ENCODE measurements around the gene PIGU. TPM values are rescaled to one million over a fixed set of nuclear protein-coding genes. Genes with fewer than 3 reads are reported as not detected.

The PIGU gene
- polyA plus RNA-seq, 1 of the 3 experiments (the other 2 are of a cell fraction): 40.3 TPM

GRCh38 chr20:34541917-34542316, 135.0 kb downstream of the PIGU start:
- Histone ChIP-seq H3K9me3 (no peaks in the 10 kb centered on the region), H3K4me3 (ENCODE audit: low read depth in 2 of 2, low read length in 1 of 2) (no peak overlapping the region), H3K27me3 (ENCODE audit: insufficient read depth) (no peaks in the 10 kb centered on the region), H3K27ac (ENCODE audit: low read depth in 2 of 2, low read length in 1 of 2) (no peak overlapping the region), H3K9ac (no peak overlapping the region), H3K4me1 (ENCODE audit: control insufficient read depth in 1 of 2, insufficient read depth in 2 of 2, low read depth in 1 of 2, low read length in 1 of 2) (no peaks in the 10 kb centered on the region), H2AFZ (ENCODE audit: low read depth) (no peak overlapping the region), H3K36me3 (replicated peaks in 1 of 2; ENCODE audit: control insufficient read depth in 1 of 2, insufficient read depth in 2 of 2, low read length in 1 of 2) (peaks cover 22 to 44% of the 10 kb centered on the region in 2 experiments), H3K9me2 (no peaks in the 10 kb centered on the region), H3F3A (replicated peaks; ENCODE audit: insufficient read depth) (peaks cover 8% of the 10 kb centered on the region), H3K4me2 (no peak overlapping the region), H4K20me1 (ENCODE audit: insufficient read depth) (peaks cover 4% of the 10 kb centered on the region; the same call in 1 of the 2 replicates), H3K79me2 (ENCODE audit: insufficient read depth) (no peaks in the 10 kb centered on the region; the same call in 1 of the 2 replicates)
- CTCF ChIA-PET: interaction anchor here (1.5 kb wide), 1 partner anchor 166 kb away, joined by 3 read pairs; no protein-coding TSS in a partner anchor
- no peak for TF ChIP-seq RCOR1 (IDR thresholded peaks at IDR 0.05; ENCODE audit: low read length)
- TF ChIP-seq SMC3 (IDR thresholded peaks at IDR 0.05; ENCODE audit: low read depth, low read length): no peak
- no peak for TF ChIP-seq REST (IDR thresholded peaks at IDR 0.05; ENCODE audit: low read depth, low read length)
- no peak for TF ChIP-seq POLR2AphosphoS5 (IDR thresholded peaks at IDR 0.05; ENCODE audit: low read depth, low read length)
- POLR2A ChIA-PET: no interaction called here
- 91% methylated on average over 16 of the region's 16 CpGs for WGBS (ENCODE audit: low lambda C conversion rate)
- no peak for DNase-seq

DNA sequence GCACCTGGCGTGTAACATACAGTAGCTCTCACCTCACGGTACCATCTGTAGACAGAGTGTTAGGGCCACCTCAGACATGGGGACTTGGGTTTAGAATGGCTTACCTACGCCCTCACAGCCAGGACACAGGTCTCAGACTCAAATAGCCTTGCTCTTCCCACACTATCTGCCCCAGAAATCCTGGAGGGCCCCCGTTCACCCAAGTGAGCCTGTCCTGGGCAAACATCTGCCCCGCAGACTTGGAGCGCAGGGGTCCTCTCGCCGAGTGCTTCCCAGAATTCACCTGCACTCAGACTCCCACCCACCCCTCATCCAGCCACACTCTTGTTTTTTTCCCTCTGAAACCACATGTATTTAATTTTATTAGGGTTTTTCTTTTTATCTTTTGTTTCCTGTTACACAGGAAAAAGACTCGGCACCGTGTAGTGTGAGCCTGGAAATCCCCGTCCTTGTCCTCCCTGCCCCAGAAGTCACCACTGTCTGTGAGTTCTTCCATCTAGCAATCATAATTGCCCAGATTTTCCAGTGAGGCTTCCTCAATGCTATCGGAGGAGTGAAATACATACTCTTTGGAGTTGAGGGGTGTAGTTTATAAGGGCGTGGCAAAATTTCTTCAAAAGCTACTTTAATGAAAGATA, 135.5 kb downstream of the PIGU start:
- no peak for DNase-seq
- Histone ChIP-seq H4K20me1 (ENCODE audit: insufficient read depth) (peaks cover 6% of the 10 kb centered on the region; the same call in 1 of the 2 replicates), H3K4me3 (ENCODE audit: low read depth in 2 of 2, low read length in 1 of 2) (no peak overlapping the region), H3K9me2 (no peaks in the 10 kb centered on the region), H2AFZ (ENCODE audit: low read depth) (no peak overlapping the region), H3K9ac (no peak overlapping the region), H3K36me3 (replicated peaks in 1 of 2; ENCODE audit: control insufficient read depth in 1 of 2, insufficient read depth in 2 of 2, low read length in 1 of 2) (peaks cover 24 to 48% of the 10 kb centered on the region in 2 experiments), H3F3A (replicated peaks; ENCODE audit: insufficient read depth) (peaks cover 8% of the 10 kb centered on the region), H3K4me2 (no peak overlapping the region), H3K27me3 (ENCODE audit: insufficient read depth) (no peaks in the 10 kb centered on the region), H3K9me3 (no peaks in the 10 kb centered on the region), H3K4me1 (ENCODE audit: control insufficient read depth in 1 of 2, insufficient read depth in 2 of 2, low read depth in 1 of 2, low read length in 1 of 2) (no peaks in the 10 kb centered on the region), H3K27ac (ENCODE audit: low read depth in 2 of 2, low read length in 1 of 2) (no peak overlapping the region; a peak in 1 of 4 replicates), H3K79me2 (ENCODE audit: insufficient read depth) (no peaks in the 10 kb centered on the region; the same call in 1 of the 2 replicates)
- POLR2A ChIA-PET: no interaction called here
- CTCF ChIA-PET: interaction anchor here (1.5 to 3.6 kb wide), 2 partner anchors 167 to 229 kb away, joined by 3 to 26 read pairs; no protein-coding TSS in a partner anchor
- WGBS (ENCODE audit: low lambda C conversion rate): 94% methylated on average over 13 of the region's 13 CpGs
- TF ChIP-seq NRF1 (IDR thresholded peaks at IDR 0.05; ENCODE audit: low read depth, low read length) (no peak), JUND (IDR thresholded peaks at IDR 0.05) (no peak), REST (IDR thresholded peaks at IDR 0.05; ENCODE audit: low read depth, low read length) (no peak), GABPA (IDR thresholded peaks at IDR 0.05; ENCODE audit: low read depth) (no peak), EZH2phosphoT487 (IDR thresholded peaks at IDR 0.05; ENCODE audit: borderline replicate concordance, low read depth) (no peak), TCF12 (IDR thresholded peaks at IDR 0.05) (no peak), YY1 (IDR thresholded peaks at IDR 0.05; ENCODE audit: low read depth) (no peak), USF2 (IDR thresholded peaks at IDR 0.05; ENCODE audit: borderline replicate concordance, low read depth, low read length) (no peak), CHD2 (IDR thresholded peaks at IDR 0.05; ENCODE audit: low read length, partially characterized antibody) (no peak), USF1 (IDR thresholded peaks at IDR 0.05; ENCODE audit: borderline replicate concordance, low read depth) (no peak), CTCF (IDR thresholded peaks at IDR 0.05) (no peak), SMC3 (IDR thresholded peaks at IDR 0.05; ENCODE audit: low read depth, low read length) (no peak), ELF1 (IDR thresholded peaks at IDR 0.05) (no peak)
